ENCODE data around the gene GPC4. TPM values are rescaled to one million over a fixed set of nuclear protein-coding genes. Genes with fewer than 3 reads are reported as not detected.

GPC4 gene
- total and polyA plus RNA-seq, 8 donors = 34.4 to 66.8 (median 56.6) TPM

GRCh38 chrX:133265331-133265730, 150.0 kb downstream of the GPC4 start:
- Histone ChIP-seq H3K27ac (no peak overlapping the region), H3K36me3 (no peaks in the 10 kb centered on the region), H3K9me3 (no peaks in the 10 kb centered on the region), H3K4me1 (no peaks in the 10 kb centered on the region), H3K27me3 (no peaks in the 10 kb centered on the region), H3K4me3 (no peak overlapping the region)
- no peak for DNase-seq
- peak; percentile 34 for ATAC-seq
- intact Hi-C loops (cut with DNase I) = no loop called here
- TF ChIP-seq, protein P1, sequence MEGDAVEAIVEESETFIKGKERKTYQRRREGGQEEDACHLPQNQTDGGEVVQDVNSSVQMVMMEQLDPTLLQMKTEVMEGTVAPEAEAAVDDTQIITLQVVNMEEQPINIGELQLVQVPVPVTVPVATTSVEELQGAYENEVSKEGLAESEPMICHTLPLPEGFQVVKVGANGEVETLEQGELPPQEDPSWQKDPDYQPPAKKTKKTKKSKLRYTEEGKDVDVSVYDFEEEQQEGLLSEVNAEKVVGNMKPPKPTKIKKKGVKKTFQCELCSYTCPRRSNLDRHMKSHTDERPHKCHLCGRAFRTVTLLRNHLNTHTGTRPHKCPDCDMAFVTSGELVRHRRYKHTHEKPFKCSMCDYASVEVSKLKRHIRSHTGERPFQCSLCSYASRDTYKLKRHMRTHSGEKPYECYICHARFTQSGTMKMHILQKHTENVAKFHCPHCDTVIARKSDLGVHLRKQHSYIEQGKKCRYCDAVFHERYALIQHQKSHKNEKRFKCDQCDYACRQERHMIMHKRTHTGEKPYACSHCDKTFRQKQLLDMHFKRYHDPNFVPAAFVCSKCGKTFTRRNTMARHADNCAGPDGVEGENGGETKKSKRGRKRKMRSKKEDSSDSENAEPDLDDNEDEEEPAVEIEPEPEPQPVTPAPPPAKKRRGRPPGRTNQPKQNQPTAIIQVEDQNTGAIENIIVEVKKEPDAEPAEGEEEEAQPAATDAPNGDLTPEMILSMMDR (IDR thresholded peaks at IDR 0.05) = no peak

DNA sequence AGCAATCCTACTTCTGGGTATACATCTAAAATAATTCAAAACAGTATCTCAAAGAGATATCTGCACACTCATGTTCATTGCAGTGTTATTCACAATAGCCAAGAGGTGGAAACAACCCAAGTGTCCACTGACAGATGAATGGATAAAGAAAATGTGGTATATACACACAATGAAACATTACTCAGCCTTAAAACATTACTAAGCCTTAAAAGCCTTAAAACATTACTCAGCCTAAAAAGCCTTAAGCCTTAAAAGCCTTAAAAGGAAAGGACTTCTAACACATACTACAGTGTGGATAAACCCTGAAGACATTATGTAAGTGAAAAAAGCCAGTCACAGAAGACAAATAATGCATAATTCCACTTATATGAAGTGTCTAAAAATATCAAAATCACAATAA, 156.8 kb downstream of the GPC4 start:
- no peaks in the 10 kb centered on the region for H3K4me1 ChIP-seq
- no peak overlapping the region for H3K27ac ChIP-seq
- no peaks in the 10 kb centered on the region for H3K27me3 ChIP-seq
- H3K4me3 ChIP-seq = no peak overlapping the region
- no peaks in the 10 kb centered on the region for H3K9me3 ChIP-seq
- ATAC-seq = no peak
- H3K36me3 ChIP-seq = no peaks in the 10 kb centered on the region
- intact Hi-C loops (cut with DNase I) = no loop called here
- TF ChIP-seq, protein P1 (IDR thresholded peaks at IDR 0.05) = no peak
- no peak for DNase-seq

DNA sequence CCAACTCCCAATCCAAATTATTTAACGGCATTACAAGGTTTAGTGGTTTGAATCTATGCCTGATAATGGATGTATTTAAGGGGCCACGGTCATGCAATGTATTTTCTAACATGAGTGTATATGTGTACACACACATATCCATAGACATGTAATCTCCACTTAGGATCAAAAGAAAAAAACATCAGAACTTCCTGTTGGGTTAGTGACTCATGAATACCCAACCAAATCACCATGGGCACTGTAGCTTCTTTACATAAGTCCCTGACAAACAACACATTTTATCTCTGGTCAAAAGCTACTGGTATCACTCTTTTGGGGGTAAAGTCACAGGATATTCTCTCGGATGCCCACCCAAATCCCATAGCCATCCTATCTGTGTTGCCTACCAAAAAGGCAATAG, 160.6 kb downstream of the GPC4 start:
- intact Hi-C loops (cut with DNase I) = no loop called here
- Histone ChIP-seq H3K9me3 (no peaks in the 10 kb centered on the region), H3K4me3 (no peak overlapping the region)

GRCh38 chrX:133251204-133251603, 164.1 kb downstream of the GPC4 start:
- H3K27me3 ChIP-seq = no peaks in the 10 kb centered on the region
- H3K4me1 ChIP-seq = no peaks in the 10 kb centered on the region
- ATAC-seq (no peak), DNase-seq (no peak)
- H3K36me3 ChIP-seq = no peaks in the 10 kb centered on the region
- intact Hi-C loops (cut with DNase I) = no loop called here
- TF ChIP-seq, protein P1 (IDR thresholded peaks at IDR 0.05) = no peak
- H3K9me3 ChIP-seq = peaks cover 0 to 15% of the 10 kb centered on the region in 2 donors
- no peak overlapping the region for H3K4me3 ChIP-seq
- H3K27ac ChIP-seq = no peak overlapping the region

More for the DNA sequence above, 160.6 kb downstream of the GPC4 start:
- no peaks in the 10 kb centered on the region for H3K36me3 ChIP-seq
- ATAC-seq (no peak), DNase-seq (no peak)
- no peaks in the 10 kb centered on the region for H3K4me1 ChIP-seq
- H3K27me3 ChIP-seq = no peaks in the 10 kb centered on the region
- TF ChIP-seq, protein P1 (IDR thresholded peaks at IDR 0.05) = no peak
- H3K27ac ChIP-seq = no peak overlapping the region

- intact Hi-C loops (cut with DNase I) = no loop called here
- no peaks in the 10 kb centered on the region for H3K36me3 ChIP-seq
- no peak overlapping the region for H3K27ac ChIP-seq
- DNase-seq (peak in 2 of 4 donors; percentile 13 to 26), ATAC-seq (no peak)
- H3K4me1 ChIP-seq = no peaks in the 10 kb centered on the region
- TF ChIP-seq, protein P1 (IDR thresholded peaks at IDR 0.05) = no peak
- no peak overlapping the region for H3K4me3 ChIP-seq
- H3K9me3 ChIP-seq = peaks cover 0 to 17% of the 10 kb centered on the region in 2 donors
- no peaks in the 10 kb centered on the region for H3K27me3 ChIP-seq
Measured at GRCh38 chrX:133250184-133251100, 164.8 kb downstream of the GPC4 start.

Other genes with a start within 250 kb of the GPC4 start
- not detected for gene TFDP3, start 197.1 kb downstream of the GPC4 start, total RNA-seq
- not detected for gene TFDP3, start 197.1 kb downstream of the GPC4 start, polyA plus RNA-seq (ENCODE audit: insufficient read length in 6 of 6)

Measured in left lung (tissue), 10 donors.